ENCODE data around the gene MEGF9. TPM values are rescaled to one million over a fixed set of nuclear protein-coding genes. Genes with fewer than 3 reads are reported as not detected.

The MEGF9 gene
- total RNA-seq, 2 donors from 2014 or later = 15.3 to 23.8 TPM

DNA sequence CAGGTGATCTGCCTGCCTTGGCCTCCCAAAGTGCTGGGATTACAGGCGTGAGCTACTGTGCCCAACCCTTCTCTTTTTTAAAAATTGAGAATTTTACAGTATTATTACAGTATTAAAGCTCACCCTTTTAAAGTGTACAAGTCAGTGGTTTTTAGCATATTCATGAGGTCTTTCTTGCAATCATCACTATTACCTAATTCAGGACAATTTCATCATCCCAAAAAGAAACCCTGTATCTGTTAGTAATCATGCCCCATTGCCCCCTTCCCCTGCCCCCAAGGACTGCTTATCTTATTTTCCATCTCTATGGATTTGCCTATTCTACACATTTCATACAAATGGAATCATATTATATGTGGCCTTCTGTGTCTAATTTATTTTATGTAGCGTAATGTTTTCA is 22.6 kb upstream of the MEGF9 start:
- Histone ChIP-seq H3K27ac (no peak overlapping the region), H3K4me3 (no peak overlapping the region), H3K36me3 (no peaks in the 10 kb centered on the region), H3K27me3 (no peaks in the 10 kb centered on the region), H3K9me3 (no peaks in the 10 kb centered on the region), H3K4me1 (peaks cover 0 to 16% of the 10 kb centered on the region in 2 donors)
- TF ChIP-seq, protein P1, sequence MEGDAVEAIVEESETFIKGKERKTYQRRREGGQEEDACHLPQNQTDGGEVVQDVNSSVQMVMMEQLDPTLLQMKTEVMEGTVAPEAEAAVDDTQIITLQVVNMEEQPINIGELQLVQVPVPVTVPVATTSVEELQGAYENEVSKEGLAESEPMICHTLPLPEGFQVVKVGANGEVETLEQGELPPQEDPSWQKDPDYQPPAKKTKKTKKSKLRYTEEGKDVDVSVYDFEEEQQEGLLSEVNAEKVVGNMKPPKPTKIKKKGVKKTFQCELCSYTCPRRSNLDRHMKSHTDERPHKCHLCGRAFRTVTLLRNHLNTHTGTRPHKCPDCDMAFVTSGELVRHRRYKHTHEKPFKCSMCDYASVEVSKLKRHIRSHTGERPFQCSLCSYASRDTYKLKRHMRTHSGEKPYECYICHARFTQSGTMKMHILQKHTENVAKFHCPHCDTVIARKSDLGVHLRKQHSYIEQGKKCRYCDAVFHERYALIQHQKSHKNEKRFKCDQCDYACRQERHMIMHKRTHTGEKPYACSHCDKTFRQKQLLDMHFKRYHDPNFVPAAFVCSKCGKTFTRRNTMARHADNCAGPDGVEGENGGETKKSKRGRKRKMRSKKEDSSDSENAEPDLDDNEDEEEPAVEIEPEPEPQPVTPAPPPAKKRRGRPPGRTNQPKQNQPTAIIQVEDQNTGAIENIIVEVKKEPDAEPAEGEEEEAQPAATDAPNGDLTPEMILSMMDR (IDR thresholded peaks at IDR 0.05) = no peak
- no peak for DNase-seq (ENCODE audit: low spot score)

DNA sequence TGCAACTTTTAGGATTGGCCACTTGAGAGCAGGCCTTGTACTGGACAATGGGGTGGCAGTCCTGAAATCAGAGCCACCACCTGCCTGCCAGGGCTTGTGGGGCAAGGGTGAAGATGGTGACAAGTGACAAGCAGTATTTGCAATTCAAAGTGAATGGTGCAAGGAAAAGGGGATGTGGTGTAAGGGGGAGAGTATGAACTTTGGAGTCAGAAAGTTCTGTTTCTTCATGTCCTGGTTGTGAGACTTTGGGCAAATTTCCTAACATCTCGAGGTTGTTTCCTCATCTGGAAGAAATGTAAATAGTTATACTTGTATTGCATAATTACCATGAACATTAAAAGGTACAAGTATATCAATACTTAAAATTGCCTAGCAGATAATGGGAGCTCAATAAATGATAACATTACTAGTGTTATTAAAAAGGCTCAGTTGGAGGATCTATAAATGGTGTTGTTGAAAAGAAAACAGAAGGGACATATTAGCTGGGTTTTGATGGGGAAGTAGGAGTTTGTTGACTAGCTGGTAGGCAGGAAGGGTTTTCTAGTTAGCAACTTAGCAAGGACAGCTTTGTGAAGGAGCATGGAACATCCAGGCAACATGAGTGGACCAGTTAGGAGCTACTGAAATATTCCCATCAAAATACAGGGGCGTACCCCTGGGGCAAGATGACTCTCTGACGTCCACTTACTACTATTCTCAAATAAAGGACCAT is 21.3 kb upstream of the MEGF9 start:
- Histone ChIP-seq H3K36me3 (no peaks in the 10 kb centered on the region), H3K4me3 (no peak overlapping the region), H3K4me1 (peaks cover 0 to 29% of the 10 kb centered on the region in 2 donors), H3K9me3 (no peaks in the 10 kb centered on the region), H3K27me3 (no peaks in the 10 kb centered on the region), H3K27ac (no peak overlapping the region)
- TF ChIP-seq, protein P1 (IDR thresholded peaks at IDR 0.05) = no peak
- peak; percentile 59 for DNase-seq (ENCODE audit: low spot score)

DNA sequence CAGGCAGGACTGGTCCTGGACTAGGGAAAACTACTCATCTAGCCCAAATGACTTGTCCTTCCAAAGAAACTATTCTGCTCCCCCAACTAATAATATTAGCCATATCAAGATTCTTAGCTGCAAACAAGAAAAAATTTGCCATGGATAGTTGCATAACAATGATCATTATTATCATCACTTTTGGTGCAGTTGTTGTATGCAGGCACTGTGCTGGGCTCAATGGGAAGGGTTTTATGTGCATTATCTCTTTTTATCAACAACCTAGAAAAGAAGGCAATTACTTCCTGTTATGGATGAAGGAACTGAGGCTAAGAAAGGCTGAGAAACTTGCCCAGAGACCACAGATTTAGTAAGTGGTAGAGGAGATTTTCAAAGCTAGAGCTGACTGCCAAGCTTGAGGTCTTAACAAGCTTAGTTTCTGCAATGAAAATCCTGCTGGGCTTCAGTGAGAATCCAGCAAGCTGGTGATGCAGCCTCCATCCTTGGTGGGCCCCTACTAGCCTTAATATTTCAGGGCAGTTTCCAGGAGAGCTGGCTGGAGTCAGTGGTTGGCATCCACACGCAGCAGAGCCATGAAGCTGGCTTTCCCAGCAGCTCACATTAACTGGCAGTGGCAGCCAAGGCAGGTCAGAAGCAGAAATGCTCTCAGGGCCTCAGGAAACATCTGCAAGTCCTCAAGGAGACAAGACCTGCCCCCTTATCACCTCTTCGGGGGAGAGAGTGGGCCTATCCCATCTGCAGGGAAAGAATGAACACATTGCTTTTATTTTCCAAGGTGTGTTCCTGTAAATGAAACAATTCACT is 20.5 kb upstream of the MEGF9 start:
- TF ChIP-seq, protein P1 (IDR thresholded peaks at IDR 0.05) = no peak
- peak overlapping the region in 1 of 2 donors; percentile 25 for H3K27ac ChIP-seq
- H3K9me3 ChIP-seq = no peaks in the 10 kb centered on the region
- peaks cover 0 to 36% of the 10 kb centered on the region in 2 donors for H3K4me1 ChIP-seq
- no peaks in the 10 kb centered on the region for H3K36me3 ChIP-seq
- H3K27me3 ChIP-seq = no peaks in the 10 kb centered on the region
- DNase-seq (ENCODE audit: low spot score) = peak; percentile 56
- no peak overlapping the region for H3K4me3 ChIP-seq

DNA sequence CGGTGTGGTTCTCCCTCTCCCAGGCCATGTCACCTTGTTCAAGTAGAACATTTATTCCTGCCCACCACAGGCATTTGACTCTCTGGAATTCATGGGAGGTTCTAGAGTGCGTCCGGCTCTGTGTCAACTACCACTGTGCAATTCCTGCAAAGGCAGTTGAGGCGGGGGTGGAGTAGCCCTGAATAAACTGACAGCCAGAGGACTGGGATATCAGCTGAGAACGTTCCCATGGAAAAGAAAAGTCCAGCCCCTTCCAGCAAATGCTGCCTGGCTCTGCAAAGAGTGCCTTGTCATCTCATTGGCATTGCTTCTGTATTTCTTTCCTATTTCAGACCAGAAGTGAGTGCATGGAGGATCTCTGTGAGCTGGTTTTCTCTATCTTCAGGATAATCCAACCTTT is 18.9 kb upstream of the MEGF9 start:
- Histone ChIP-seq H3K27me3 (no peaks in the 10 kb centered on the region), H3K4me3 (no peak overlapping the region), H3K9me3 (no peaks in the 10 kb centered on the region), H3K27ac (no peak overlapping the region), H3K36me3 (no peaks in the 10 kb centered on the region), H3K4me1 (peaks cover 0 to 39% of the 10 kb centered on the region in 2 donors)
- DNase-seq (ENCODE audit: low spot score) = peak; percentile 75
- TF ChIP-seq, protein P1 (IDR thresholded peaks at IDR 0.05) = no peak

DNA sequence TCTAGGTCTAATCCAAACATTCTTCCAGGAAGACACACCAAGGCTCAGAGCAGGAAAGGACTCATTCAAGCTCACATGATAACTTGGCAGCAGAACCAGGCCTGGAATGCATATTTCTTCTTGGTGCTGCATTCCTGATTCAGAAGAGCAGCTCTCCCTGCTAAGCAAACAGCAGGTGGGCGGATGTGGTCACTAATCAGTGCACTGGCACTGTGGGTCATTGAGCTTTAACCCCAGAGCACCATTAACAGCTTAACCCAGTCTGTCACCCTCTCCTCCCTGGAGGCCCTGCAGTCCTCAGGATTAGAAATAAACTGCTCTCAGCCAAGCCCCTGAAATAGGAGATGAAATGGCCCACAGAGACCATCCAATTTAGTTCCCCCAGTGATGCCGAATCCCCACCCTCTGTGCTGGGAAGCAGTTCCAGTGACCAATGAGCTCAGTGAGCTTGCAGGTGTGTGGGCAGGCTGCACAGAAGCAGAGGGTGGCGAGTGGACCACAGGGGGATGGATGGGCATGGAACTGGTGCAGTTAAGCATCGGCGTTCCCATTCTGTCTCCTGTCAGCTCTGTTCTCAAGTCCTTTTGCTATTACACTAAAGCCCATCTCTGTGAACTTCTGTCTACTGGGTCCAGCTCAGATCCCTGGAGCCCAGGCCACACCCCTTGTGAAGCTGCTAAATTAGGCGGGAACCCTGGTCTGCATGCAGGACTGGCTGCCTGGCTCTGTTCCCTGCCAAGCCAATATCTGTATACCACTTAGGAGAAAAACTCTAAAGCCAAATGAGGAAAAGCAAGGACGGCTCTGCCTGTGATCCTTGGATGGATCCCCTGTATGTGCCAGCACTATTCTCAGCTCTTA is 16.6 kb upstream of the MEGF9 start:
- Histone ChIP-seq H3K9me3 (no peaks in the 10 kb centered on the region), H3K36me3 (no peaks in the 10 kb centered on the region), H3K4me1 (peaks cover 0 to 39% of the 10 kb centered on the region in 2 donors), H3K27me3 (no peaks in the 10 kb centered on the region), H3K27ac (peak overlapping the region; percentile 35 to 44), H3K4me3 (no peak overlapping the region)
- peak; percentile 62 for DNase-seq (ENCODE audit: low spot score)
- TF ChIP-seq, protein P1 (IDR thresholded peaks at IDR 0.05) = no peak
